Activated naive CD4-positive, alpha-beta T cell treated with anti-CD3 and anti-CD28 coated beads, Interleukin-2, amount 10 ng/mL, durations not matched to agents 7 days and 5 days (primary cell): ENCODE data around the gene NUDT13.

Experiments used
- CTCF ChIA-PET: fragments of 350-600 bp; sonication (Branson Sonifier 250); formaldehyde crosslinking; loops from one replicate; lab custom pipeline; 2021; ENCODE audit warnings: antibody characterized with exemption; lab: Charles Lee
- DNase-seq: peaks from one replicate; pipeline ENCODE4 v3.0.0-alpha.2; 2020
- H3K27ac Mint-ChIP-seq: one replicate; pipeline ENCODE4 v1.8.0; 2021; ENCODE audit warnings: mild to moderate bottlenecking, moderate library complexity, mixed read lengths
- H3K27me3 Mint-ChIP-seq: one replicate; pipeline ENCODE4 v1.8.0; 2021; ENCODE audit warnings: mild to moderate bottlenecking, mixed read lengths
- H3K36me3 Mint-ChIP-seq: one replicate; pipeline ENCODE4 v1.8.0; 2021; ENCODE audit warnings: mixed read lengths
- H3K4me1 Mint-ChIP-seq: one replicate; pipeline ENCODE4 v1.8.0; 2021; ENCODE audit warnings: mixed read lengths
- H3K4me3 Mint-ChIP-seq: one replicate; pipeline ENCODE4 v1.8.0; 2021; ENCODE audit warnings: mild to moderate bottlenecking, moderate library complexity, mixed read lengths
- H3K9me3 Mint-ChIP-seq: one replicate; pipeline ENCODE4 v1.8.0; 2021; ENCODE audit warnings: mixed read lengths

Gene NUDT13

GRCh38 chr10:73110345-73110849, at the start of gene NUDT13:
TSS of gene NUDT13 (plus strand) at chr10:73110455. CDS start at chr10:73114366, 3,911 bp downstream.
- Mint-ChIP-seq H3K36me3 (peaks cover 29% of the 10 kb centered on the region), H3K4me1 (peaks cover 18% of the 10 kb centered on the region), H3K27ac (peak within 1 kb of the TSS; percentile 90), H3K27me3 (no peaks in the 10 kb centered on the region), H3K4me3 (peak within 1 kb of the TSS; percentile 79), H3K9me3 (peaks cover 8% of the 10 kb centered on the region)
- CTCF ChIA-PET = interaction anchor here (1.4 to 2.5 kb wide), 4 partner anchors 11 to 48 kb away, joined by 3 to 8 read pairs (median 6); partner anchors contain the start of gene P4HA1
- peak; percentile 72 for DNase-seq

GRCh38 chr10:73060738-73061635, 49.3 kb upstream of the NUDT13 start:
- DNase-seq = no peak
- Mint-ChIP-seq H3K9me3 (no peaks in the 10 kb centered on the region), H3K4me1 (peaks cover 5% of the 10 kb centered on the region), H3K27ac (no peak overlapping the region), H3K36me3 (peaks cover 31% of the 10 kb centered on the region), H3K27me3 (no peaks in the 10 kb centered on the region), H3K4me3 (no peak overlapping the region)
- CTCF ChIA-PET = interaction anchor here (0.7 to 1.4 kb wide), 11 partner anchors 8 to 477 kb away, joined by 3 to 6 read pairs (median 3); no protein-coding TSS in a partner anchor

GRCh38 chr10:73061743-73062142, 48.5 kb upstream of the NUDT13 start:
- CTCF ChIA-PET = interaction anchor here (0.7 to 1.4 kb wide), 11 partner anchors 9 to 478 kb away, joined by 3 to 6 read pairs (median 3); no protein-coding TSS in a partner anchor
- Mint-ChIP-seq H3K4me3 (no peak overlapping the region), H3K9me3 (no peaks in the 10 kb centered on the region), H3K36me3 (peaks cover 34% of the 10 kb centered on the region), H3K27ac (no peak overlapping the region), H3K27me3 (no peaks in the 10 kb centered on the region), H3K4me1 (peaks cover 5% of the 10 kb centered on the region)
- DNase-seq = no peak

GRCh38 chr10:73065441-73065840, 44.8 kb upstream of the NUDT13 start:
- CTCF ChIA-PET = no interaction called here
- H3K4me1 Mint-ChIP-seq = peaks cover 2% of the 10 kb centered on the region
- no peak for DNase-seq
- H3K36me3 Mint-ChIP-seq = peaks cover 37% of the 10 kb centered on the region
- H3K27me3 Mint-ChIP-seq = no peaks in the 10 kb centered on the region
- no peak overlapping the region for H3K4me3 Mint-ChIP-seq
- H3K27ac Mint-ChIP-seq = no peak overlapping the region
- no peaks in the 10 kb centered on the region for H3K9me3 Mint-ChIP-seq

- CTCF ChIA-PET = no interaction called here
- Mint-ChIP-seq H3K27me3 (no peaks in the 10 kb centered on the region), H3K4me3 (no peak overlapping the region), H3K36me3 (peaks cover 39% of the 10 kb centered on the region), H3K4me1 (peaks cover 6% of the 10 kb centered on the region), H3K9me3 (no peaks in the 10 kb centered on the region), H3K27ac (no peak overlapping the region)
- DNase-seq = no peak
Measured at GRCh38 chr10:73073627-73074026, 36.6 kb upstream of the NUDT13 start.

- no peaks in the 10 kb centered on the region for H3K9me3 Mint-ChIP-seq
- H3K27ac Mint-ChIP-seq = no peak overlapping the region
- H3K4me1 Mint-ChIP-seq = peaks cover 6% of the 10 kb centered on the region
- DNase-seq = no peak
- H3K4me3 Mint-ChIP-seq = no peak overlapping the region
- CTCF ChIA-PET = interaction anchor here (0.6 to 1.0 kb wide), 2 partner anchors 9 to 24 kb away, joined by 3 read pairs; no protein-coding TSS in a partner anchor
- peaks cover 37% of the 10 kb centered on the region for H3K36me3 Mint-ChIP-seq
- no peaks in the 10 kb centered on the region for H3K27me3 Mint-ChIP-seq
Measured at GRCh38 chr10:73075829-73076228, 34.4 kb upstream of the NUDT13 start.

GRCh38 chr10:73076360-73077183, 33.7 kb upstream of the NUDT13 start:
- no peaks in the 10 kb centered on the region for H3K27me3 Mint-ChIP-seq
- H3K27ac Mint-ChIP-seq = no peak overlapping the region
- peaks cover 6% of the 10 kb centered on the region for H3K4me1 Mint-ChIP-seq
- CTCF ChIA-PET = interaction anchor here (0.6 to 1.1 kb wide), 3 partner anchors 10 to 365 kb away, joined by 3 to 5 read pairs (median 3); no protein-coding TSS in a partner anchor
- no peak overlapping the region for H3K4me3 Mint-ChIP-seq
- no peaks in the 10 kb centered on the region for H3K9me3 Mint-ChIP-seq
- H3K36me3 Mint-ChIP-seq = peaks cover 29% of the 10 kb centered on the region
- no peak for DNase-seq

GRCh38 chr10:73079779-73080541, 30.3 kb upstream of the NUDT13 start:
- H3K36me3 Mint-ChIP-seq = peaks cover 15% of the 10 kb centered on the region
- CTCF ChIA-PET = interaction anchor here (0.9 kb wide), 1 partner anchor 16 kb away, joined by 3 read pairs; no protein-coding TSS in a partner anchor
- no peak overlapping the region for H3K4me3 Mint-ChIP-seq
- no peaks in the 10 kb centered on the region for H3K9me3 Mint-ChIP-seq
- H3K4me1 Mint-ChIP-seq = peaks cover 10% of the 10 kb centered on the region
- no peak overlapping the region for H3K27ac Mint-ChIP-seq
- no peaks in the 10 kb centered on the region for H3K27me3 Mint-ChIP-seq
- DNase-seq = no peak

- no peak for DNase-seq
- H3K36me3 Mint-ChIP-seq = peaks cover 12% of the 10 kb centered on the region
- H3K4me1 Mint-ChIP-seq = peaks cover 4% of the 10 kb centered on the region
- no peak overlapping the region for H3K27ac Mint-ChIP-seq
- H3K27me3 Mint-ChIP-seq = no peaks in the 10 kb centered on the region
- no peaks in the 10 kb centered on the region for H3K9me3 Mint-ChIP-seq
- H3K4me3 Mint-ChIP-seq = no peak overlapping the region
- CTCF ChIA-PET = interaction anchor here (0.7 kb wide), 1 partner anchor 22 kb away, joined by 3 read pairs; no protein-coding TSS in a partner anchor
Measured at GRCh38 chr10:73083221-73083620, 27.0 kb upstream of the NUDT13 start.

GRCh38 chr10:73084209-73084608, 26.0 kb upstream of the NUDT13 start:
- Mint-ChIP-seq H3K36me3 (peaks cover 14% of the 10 kb centered on the region), H3K27me3 (no peaks in the 10 kb centered on the region), H3K4me1 (peaks cover 9% of the 10 kb centered on the region), H3K9me3 (no peaks in the 10 kb centered on the region), H3K27ac (no peak overlapping the region), H3K4me3 (no peak overlapping the region)
- CTCF ChIA-PET = no interaction called here
- no peak for DNase-seq

- H3K36me3 Mint-ChIP-seq = peaks cover 19% of the 10 kb centered on the region
- no peaks in the 10 kb centered on the region for H3K9me3 Mint-ChIP-seq
- H3K4me3 Mint-ChIP-seq = no peak overlapping the region
- no peak for DNase-seq
- H3K27me3 Mint-ChIP-seq = no peaks in the 10 kb centered on the region
- H3K4me1 Mint-ChIP-seq = peaks cover 9% of the 10 kb centered on the region
- CTCF ChIA-PET = no interaction called here
- H3K27ac Mint-ChIP-seq = no peak overlapping the region
Measured at GRCh38 chr10:73086816-73087215, 23.4 kb upstream of the NUDT13 start.

GRCh38 chr10:73088304-73088703, 22.0 kb upstream of the NUDT13 start:
- H3K9me3 Mint-ChIP-seq = no peaks in the 10 kb centered on the region
- no peaks in the 10 kb centered on the region for H3K27me3 Mint-ChIP-seq
- H3K4me3 Mint-ChIP-seq = no peak overlapping the region
- CTCF ChIA-PET = interaction anchor here (1.2 kb wide), 1 partner anchor 8 kb away, joined by 3 read pairs; no protein-coding TSS in a partner anchor
- DNase-seq = no peak
- H3K36me3 Mint-ChIP-seq = peaks cover 19% of the 10 kb centered on the region
- no peak overlapping the region for H3K27ac Mint-ChIP-seq
- H3K4me1 Mint-ChIP-seq = peaks cover 12% of the 10 kb centered on the region

GRCh38 chr10:73092830-73093229, 17.4 kb upstream of the NUDT13 start:
- Mint-ChIP-seq H3K4me1 (peaks cover 35% of the 10 kb centered on the region), H3K27ac (no peak overlapping the region), H3K4me3 (no peak overlapping the region), H3K27me3 (peaks cover 8% of the 10 kb centered on the region), H3K36me3 (peaks cover 17% of the 10 kb centered on the region), H3K9me3 (no peaks in the 10 kb centered on the region)
- CTCF ChIA-PET = interaction anchor here (0.6 kb wide), 1 partner anchor 31 kb away, joined by 3 read pairs; no protein-coding TSS in a partner anchor
- no peak for DNase-seq
